Keratinocyte (primary cell): Measurements from ENCODE around the gene CD3E.
"Not testable (repeated sequence)": the region's sequence is repeated elsewhere in the genome, so short reads cannot be mapped to it uniquely, and the experiment has no call there.

ENCODE experiments used
- EZH2 ChIP-seq: IDR thresholded peaks from one replicate; pipeline ENCODE4 v1.6.1; 2012; ENCODE audit warnings: inconsistent platforms, mild to moderate bottlenecking, low read length, moderate library complexity
- TF ChIP-seq, protein P1 (sequence below), 3 experiments: IDR thresholded peaks in 1 of 3; conservative IDR thresholded peaks in 1 of 3; optimal IDR thresholded peaks in 1 of 3; 2 replicates in 2 of 3; 3 replicates in 1 of 3; pipeline versions ENCODE3 to v1.5.1; 2011; ENCODE audit warnings: low read length in 3 of 3, mild to moderate bottlenecking in 3 of 3, moderate library complexity in 2 of 3, control low read depth in 1 of 3, inconsistent platforms in 1 of 3; ENCODE audit not compliant: insufficient read depth in 2 of 3; ENCODE audit errors: extremely low read depth in 1 of 3

DNA sequence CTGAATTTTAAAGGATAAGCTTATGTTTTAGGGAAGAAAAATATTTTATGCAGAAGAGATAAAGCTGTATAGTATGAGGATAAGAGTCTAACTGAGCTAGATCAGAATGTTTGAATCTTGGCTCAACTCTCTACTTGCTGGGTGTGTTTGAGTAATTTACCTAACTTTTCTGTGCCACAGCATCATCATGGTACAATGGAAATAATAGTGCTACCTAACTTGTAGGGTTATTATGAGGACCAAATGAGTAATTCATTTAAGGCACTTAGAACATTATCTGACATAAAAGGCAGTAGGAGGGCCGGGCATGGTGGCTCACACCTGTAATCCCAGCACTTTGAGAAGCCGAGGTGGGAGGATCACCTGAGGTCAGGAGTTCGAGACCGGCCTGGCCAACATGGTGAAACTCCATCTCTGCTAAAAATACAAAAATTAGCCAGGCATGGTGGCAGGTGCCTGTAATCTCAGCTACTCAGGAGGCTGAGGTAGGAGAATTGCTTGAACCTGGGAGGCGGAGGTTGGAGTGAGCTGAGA lies 4.5 kb downstream of the CD3E start:
- TF ChIP-seq, protein P1, sequence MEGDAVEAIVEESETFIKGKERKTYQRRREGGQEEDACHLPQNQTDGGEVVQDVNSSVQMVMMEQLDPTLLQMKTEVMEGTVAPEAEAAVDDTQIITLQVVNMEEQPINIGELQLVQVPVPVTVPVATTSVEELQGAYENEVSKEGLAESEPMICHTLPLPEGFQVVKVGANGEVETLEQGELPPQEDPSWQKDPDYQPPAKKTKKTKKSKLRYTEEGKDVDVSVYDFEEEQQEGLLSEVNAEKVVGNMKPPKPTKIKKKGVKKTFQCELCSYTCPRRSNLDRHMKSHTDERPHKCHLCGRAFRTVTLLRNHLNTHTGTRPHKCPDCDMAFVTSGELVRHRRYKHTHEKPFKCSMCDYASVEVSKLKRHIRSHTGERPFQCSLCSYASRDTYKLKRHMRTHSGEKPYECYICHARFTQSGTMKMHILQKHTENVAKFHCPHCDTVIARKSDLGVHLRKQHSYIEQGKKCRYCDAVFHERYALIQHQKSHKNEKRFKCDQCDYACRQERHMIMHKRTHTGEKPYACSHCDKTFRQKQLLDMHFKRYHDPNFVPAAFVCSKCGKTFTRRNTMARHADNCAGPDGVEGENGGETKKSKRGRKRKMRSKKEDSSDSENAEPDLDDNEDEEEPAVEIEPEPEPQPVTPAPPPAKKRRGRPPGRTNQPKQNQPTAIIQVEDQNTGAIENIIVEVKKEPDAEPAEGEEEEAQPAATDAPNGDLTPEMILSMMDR (optimal IDR thresholded peaks at IDR 0.05 in 1 of 3, IDR thresholded peaks at IDR 0.05 in 1 of 3, conservative IDR thresholded peaks at IDR 0.05 in 1 of 3; ENCODE audit: extremely low read depth in 1 of 3, insufficient read depth in 2 of 3, low read length in 3 of 3): not testable (repeated sequence)
- TF ChIP-seq EZH2: not testable (repeated sequence)
